Islet precursor cell (in vitro differentiated cells): ENCODE data around the gene MKI67.

Experiments used
- DNase-seq: peaks from one replicate; pipeline ENCODE4 v3.0.0-alpha.2; 2018

MKI67 gene

DNA sequence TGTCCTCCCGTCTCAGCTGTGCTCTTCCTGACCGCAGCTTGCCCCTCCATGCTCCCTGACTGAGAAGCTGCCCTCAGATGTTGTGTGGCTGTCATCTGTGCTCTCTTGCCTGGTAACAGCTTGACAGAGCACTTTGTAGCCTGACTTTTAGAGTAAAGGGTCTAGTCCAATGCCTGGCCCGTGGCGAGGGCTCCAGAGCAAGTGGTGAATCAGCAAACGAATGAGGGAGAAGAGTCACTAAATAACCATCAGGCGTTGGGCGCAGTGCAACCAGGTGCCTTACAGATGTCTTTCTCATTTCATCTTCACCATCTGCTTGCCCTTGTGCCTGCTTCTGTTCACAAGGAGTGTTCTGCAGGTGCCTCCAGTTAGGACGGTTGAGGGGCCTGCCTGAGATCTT lies 45.6 kb downstream of the MKI67 start:
- DNase-seq: peak; percentile 35

GRCh38 chr10:128080231-128080630 lies 46.0 kb downstream of the MKI67 start:
- no peak for DNase-seq

DNA sequence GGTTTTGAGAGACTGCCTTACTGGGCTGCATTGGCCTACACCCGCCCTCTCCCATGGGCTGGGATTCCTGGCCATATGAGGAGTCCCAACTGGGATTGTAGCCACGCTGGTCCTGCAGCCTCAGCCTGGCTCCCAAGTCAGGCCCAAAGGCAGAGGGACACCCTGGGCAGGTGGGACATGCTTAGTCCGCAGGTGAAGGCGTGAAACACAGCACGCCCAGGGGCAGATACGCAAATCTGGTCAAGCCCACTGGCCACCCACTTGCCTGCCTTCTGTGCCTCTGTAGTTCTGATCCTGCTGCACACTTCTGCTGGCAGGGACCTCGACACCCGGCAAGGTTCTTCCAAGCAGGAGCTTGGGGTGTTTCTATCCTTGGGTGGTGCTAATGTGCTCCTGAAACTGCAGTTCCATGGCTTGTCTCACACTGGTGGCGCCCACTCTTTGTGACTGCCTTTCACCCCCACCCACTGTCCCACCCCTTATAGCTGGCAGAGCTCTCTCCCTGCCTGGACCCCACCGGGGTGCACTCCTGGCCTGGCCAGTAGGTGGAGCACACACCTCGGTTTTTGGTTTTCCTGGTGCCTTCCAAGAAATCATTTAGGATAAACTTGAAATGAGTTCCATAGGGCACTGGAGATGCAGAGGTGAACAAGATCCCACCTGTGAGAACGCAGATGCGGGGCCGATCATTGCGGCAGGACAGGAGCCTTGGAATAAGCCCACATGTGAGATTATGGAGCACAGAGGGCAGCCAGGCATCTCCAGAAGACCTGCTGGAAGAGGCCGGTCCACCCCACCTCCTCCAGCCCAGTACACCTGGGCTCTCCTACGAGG lies 47.9 kb downstream of the MKI67 start:
- DNase-seq: peak; percentile 75

DNA sequence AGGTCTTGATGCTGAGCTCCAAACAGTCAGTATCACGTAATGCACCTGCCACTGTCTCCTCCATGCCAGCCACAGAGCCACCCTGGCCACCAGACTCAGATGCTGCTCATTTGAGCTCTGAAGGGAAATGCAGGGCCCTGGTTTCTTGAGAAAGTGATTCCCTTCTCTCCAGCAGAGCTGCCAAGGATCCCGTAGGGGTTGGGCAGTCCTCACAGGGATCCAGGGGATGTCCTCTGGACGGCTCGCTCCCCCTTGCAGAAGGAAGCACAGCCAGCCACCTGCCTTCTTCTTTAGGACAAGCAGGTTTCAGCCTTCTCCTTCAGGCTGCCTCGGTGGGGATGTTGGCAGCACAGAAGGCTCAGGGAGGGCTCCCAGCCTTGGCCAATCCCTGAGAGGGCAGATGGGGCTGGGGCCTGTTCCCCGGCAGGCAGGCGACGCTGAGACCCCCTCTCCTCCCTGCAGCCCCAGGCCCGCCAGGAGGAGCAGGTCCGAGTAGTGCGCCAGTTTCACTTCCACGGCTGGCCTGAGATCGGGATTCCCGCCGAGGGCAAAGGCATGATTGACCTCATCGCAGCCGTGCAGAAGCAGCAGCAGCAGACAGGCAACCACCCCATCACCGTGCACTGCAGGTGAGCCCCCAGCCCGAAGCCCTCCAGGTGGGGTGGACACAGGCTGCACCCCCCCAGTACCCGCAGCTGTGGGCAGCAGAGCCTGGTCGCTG lies 48.9 kb downstream of the MKI67 start:
- peak; percentile 42 for DNase-seq

- DNase-seq: no peak
Observed at GRCh38 chr10:128074589-128074988, 51.6 kb downstream of the MKI67 start.

DNA sequence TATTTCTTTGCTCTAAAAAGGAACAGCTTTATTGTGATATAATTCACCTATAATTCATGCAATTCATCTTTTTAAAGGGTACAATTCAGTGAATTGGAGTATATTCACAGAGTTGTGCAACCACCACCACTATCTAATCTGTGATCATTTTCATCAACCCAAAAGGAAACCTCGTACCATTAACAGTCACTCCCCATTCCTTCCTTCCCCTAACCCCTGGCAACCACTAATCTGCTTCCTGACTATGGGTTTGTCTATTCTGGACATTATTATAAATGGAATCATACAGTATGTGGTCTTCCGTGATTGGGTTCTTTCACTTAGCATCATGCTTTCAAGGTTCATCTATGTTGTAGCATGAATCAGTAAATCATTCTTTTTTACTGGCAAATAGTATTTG lies 52.3 kb downstream of the MKI67 start:
- DNase-seq: no peak

- no peak for DNase-seq
Observed at GRCh38 chr10:128072941-128073645, 53.1 kb downstream of the MKI67 start.

DNA sequence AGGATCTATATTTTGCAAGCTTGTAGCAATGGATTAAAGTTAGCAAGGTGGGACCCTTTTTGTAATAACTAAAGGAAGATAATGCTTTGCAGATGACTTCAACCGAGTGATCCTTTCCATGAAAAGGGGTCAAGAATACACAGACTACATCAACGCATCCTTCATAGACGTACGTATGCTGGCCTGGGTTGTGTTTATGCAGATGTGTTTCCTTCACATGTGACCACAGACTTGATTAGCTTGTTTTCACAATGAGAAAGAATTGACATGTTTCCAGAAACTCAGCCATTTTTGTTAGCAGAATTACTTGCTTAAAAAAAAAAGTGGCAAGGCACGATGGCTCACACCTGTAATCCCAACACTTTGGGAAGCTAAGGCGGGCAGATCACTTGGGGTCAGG lies 54.2 kb downstream of the MKI67 start:
- DNase-seq: no peak

GRCh38 chr10:128071417-128071782 lies 54.8 kb downstream of the MKI67 start:
- DNase-seq: no peak

DNA sequence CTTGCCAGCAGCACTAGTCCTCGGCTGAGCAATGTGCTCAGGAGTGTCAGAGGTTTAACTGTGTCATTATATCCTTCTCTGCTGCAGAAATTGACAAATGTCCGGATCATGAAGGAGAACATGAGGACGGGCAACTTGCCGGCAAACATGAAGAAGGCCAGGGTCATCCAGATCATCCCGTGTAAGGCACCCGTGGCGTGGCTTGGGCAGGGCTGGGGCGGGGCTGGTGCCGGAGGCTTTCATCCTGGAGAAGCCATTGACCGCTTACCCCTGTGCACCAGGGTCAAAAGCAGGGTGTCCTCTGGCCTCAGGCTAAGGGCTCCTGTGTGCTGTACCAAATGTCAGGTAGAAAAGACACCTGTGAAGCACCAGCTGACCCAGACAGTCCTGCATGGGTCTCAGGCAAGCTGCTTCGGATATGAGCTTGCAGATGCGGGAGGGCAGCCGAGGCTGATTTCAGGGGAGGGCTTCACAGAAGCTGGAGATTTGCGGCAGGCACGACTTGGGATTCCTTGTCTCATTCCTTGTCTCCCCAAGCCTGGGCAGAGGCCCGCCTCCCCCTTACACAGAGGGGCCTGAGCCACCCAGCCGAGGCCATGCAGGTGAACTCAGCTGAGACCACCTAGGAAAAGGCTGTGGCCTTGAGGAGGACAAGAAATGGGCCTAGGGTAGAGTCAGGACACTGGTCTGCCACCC lies 55.4 kb downstream of the MKI67 start:
- DNase-seq: peak; percentile 38

DNA sequence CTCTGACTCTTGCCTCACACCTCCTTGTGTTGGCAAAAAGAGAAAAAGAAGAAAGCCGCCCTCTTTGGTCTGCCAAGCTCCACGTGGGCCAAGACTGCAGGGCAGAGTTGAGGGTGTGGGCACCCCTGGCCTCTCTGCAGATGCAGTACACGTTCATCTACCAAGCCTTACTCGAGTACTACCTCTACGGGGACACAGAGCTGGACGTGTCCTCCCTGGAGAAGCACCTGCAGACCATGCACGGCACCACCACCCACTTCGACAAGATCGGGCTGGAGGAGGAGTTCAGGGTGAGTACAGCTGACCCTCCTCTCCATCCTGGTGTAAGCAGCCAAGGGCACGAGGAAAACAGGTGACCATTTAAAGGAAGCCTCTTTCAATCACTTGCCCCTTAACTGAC lies 56.1 kb downstream of the MKI67 start:
- DNase-seq: no peak

DNA sequence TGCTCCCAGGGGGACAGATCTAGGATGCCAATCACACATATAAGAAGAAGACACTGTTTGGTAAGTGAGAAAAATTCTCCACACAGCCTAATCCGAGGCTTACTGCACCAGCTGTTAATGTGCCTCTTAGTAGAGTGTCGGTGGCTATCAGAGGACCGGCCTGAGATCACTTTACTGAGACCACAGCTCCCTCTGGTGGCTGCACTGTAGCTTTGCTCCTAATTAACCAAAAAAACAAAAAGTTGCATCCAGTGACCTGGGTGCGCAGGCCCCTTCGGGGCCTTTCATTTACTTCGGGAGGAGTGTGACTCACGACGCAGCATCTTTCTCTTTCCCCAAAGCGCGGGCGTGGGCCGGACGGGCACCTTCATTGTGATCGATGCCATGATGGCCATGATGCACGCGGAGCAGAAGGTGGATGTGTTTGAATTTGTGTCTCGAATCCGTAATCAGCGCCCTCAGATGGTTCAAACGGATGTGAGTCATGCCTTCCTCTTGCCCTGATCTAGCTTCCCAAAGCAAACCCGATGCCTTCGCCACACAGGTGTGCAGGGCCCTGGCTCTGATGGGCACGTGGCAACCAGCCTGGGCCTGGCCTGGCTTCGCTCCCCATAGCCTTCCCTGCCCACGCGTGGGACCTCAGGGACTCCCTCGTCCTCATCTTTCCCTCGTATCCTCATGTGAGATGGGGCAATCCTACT lies 56.7 kb downstream of the MKI67 start:
- peak; percentile 82 for DNase-seq

DNA sequence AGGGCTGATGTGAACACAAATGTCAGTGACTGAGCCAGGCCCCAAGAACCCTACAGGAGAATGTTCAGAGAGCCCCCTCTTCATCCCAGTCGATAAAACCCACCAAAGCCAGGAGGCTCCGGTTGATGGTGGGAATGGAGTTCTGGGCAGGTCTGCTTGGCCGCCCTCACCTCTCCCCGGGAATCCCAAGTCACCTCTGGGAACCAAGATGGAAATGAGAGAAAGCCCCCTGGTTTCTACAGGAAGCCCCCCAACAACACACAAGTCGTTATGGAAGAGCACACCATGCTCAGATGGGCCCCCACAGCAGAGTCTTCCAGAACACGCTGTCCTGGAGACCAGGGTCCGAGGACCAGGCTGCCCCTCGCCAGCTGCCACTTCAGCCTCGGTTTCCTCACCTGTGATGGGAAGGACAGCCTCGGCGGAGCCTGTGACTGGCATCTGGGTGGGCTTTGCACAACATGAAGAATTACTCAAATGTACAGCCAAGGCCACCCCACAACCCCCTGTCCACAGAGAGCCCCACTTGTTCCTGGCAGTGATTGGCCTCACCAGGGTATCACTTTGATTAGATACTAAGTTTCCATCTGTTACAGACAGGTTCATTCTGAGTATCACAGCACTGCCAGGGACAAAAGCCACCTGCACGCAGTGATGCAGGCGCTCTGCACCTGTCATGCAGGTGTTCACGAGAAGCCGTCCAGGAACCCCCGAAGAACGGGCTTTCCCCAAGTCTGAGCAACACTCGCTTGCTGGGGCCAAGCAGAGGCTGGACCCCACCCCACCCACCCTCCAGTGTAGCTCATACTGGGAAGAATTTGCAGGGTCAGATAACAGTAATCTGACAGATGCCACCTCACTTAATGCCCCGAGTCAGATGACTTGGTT lies 57.6 kb downstream of the MKI67 start:
- DNase-seq: no peak

- DNase-seq: no peak
Observed at GRCh38 chr10:128067691-128068397, 58.4 kb downstream of the MKI67 start.

- DNase-seq: no peak
Observed at GRCh38 chr10:128066870-128067382, 59.3 kb downstream of the MKI67 start.

DNA sequence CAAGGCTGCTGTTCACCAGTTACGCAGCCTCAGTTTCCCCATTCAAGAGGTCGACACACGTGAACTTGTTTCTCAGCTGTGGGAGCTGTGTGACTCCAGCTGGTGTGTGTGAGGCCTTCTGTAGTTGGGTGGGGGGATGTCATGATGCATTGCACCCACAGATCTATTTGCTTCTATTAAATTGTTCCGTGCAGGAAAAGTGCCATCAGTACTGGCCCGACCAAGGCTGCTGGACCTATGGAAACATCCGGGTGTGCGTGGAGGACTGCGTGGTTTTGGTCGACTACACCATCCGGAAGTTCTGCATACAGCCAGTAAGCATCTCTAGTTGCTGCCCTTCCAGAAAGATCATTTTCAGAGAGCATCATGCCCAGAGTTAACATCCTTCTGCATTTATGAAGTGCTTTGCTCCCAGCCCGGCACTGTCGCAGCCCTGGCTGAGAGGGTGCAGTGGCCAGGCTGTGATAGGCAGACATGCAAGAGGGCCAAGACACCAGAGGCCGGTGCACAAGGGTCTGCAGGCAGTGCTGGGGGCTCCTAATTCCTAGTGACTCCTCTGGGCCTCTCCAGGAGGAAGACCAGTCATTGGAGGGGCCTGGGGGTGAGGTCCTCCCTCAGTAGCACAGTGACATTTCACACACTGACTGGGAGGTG lies 60.2 kb downstream of the MKI67 start:
- no peak for DNase-seq

- DNase-seq: no peak
Observed at GRCh38 chr10:128064970-128065580, 61.1 kb downstream of the MKI67 start.

DNA sequence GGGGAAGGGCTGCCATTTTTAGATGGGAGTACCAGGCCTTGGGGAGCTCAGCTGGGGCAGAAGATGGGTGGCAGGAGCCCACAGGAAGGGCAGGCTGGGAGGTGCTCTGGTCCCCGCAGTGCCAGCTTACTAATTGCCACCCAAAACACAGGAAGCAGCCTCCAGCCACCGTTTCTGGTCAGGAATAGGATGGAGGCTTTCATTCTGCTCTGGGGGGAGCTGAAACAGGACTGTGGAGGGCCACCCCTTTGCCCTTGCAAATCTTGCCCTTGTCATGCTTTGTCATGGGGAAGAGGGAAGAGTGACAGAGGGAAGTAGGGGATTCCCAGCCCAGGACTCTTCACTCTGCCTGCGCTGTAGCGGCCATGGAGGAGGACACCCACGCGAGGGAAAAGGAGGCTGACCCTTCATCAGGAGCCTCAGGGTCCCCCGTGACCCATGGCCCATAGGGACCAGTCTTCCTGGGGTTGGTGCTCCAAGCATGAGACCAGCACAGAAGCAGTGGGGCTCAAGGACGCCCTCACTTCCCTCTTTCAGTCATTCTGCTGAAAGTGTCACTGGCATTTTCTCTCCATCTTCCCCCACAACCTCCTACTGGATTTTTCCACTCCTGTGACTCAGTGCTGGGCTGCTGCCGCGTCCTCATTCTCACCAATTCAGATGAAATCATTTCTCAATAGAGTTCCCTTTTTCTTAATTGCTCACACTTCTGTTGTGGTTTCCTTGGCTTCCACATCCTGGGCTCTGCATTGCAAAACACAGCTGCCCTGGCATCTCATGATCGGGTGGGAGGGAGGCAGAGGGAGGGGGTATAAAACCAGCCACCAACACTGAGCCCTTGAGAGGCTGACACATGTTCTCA lies 61.9 kb downstream of the MKI67 start:
- no peak for DNase-seq

DNA sequence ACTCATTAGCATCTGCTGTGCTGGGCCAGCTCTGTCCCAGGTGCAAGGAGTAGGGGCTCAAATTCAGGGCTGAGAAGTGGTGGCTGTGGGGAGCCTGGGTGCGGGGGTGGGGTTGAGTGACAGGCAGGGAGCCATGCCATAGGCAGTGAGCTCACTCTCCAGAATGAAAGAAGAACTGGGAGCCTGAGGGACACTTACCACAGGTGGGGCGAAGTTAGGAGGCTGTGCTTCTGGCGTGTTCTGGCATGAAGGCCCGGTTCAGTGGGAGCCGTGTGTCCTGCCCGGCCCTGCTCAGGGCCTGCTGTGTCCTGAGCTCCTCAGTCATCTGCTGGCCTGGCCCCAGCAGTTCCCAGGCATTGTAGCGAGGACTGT lies 62.5 kb downstream of the MKI67 start:
- DNase-seq: no peak
